ENCODE data around the gene SMKR1.

GRCh38 chr7:129512192-129512591 is 9.9 kb downstream of the SMKR1 start:
- TF ChIP-seq RXRA (IDR thresholded peaks at IDR 0.05; ENCODE audit: insufficient read depth, low read depth, low read length) (no peak), CBX8 (IDR thresholded peaks at IDR 0.05; ENCODE audit: borderline replicate concordance, low read depth, low read length) (no peak), CEBPB (IDR thresholded peaks at IDR 0.05; ENCODE audit: low read depth, low read length) (no peak)
- TF ChIP-seq, protein P1, sequence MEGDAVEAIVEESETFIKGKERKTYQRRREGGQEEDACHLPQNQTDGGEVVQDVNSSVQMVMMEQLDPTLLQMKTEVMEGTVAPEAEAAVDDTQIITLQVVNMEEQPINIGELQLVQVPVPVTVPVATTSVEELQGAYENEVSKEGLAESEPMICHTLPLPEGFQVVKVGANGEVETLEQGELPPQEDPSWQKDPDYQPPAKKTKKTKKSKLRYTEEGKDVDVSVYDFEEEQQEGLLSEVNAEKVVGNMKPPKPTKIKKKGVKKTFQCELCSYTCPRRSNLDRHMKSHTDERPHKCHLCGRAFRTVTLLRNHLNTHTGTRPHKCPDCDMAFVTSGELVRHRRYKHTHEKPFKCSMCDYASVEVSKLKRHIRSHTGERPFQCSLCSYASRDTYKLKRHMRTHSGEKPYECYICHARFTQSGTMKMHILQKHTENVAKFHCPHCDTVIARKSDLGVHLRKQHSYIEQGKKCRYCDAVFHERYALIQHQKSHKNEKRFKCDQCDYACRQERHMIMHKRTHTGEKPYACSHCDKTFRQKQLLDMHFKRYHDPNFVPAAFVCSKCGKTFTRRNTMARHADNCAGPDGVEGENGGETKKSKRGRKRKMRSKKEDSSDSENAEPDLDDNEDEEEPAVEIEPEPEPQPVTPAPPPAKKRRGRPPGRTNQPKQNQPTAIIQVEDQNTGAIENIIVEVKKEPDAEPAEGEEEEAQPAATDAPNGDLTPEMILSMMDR (IDR thresholded peaks at IDR 0.05; ENCODE audit: control extremely low read depth in 1 of 3, insufficient read depth in 1 of 3, low read depth in 1 of 3, low read length in 3 of 3), result no peak
